ENCODE measurements around the gene TTC9B.

The TTC9B gene

DNA sequence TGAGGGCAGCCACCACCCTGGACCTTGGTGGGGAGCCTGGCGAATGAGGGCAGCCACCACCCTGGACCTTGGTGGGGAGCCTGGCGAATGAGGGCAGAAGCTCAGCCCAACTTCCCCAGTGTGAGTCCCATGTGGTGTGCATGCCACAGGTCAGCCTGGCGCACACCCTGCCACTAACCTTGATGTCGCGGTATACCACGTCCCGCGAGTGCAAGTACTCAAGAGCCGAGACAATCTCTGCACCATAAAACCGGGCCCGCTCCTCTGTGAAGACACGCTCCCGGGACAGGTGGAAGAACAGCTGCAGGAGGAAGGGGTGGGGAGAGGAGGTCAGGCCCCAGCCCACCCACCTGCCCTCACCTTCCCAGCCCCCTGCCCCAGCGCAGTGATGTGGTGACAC lies 19.6 kb upstream of the TTC9B start:
- no peak for DNase-seq
- Histone ChIP-seq H3K27ac (ENCODE audit: insufficient read depth in 1 of 2, low read depth in 1 of 2, low read length in 2 of 2, poor library complexity in 1 of 2, severe bottlenecking in 2 of 2) (no peak overlapping the region), H3K36me3 (ENCODE audit: control insufficient read depth in 4 of 4, insufficient read depth in 4 of 4, low read length in 3 of 4) (peaks cover 23 to 94% (median 71%) of the 10 kb centered on the region in 4 experiments), H3K9me3 (ENCODE audit: control extremely low read depth in 1 of 5, control insufficient read depth in 4 of 5, insufficient read depth in 2 of 5, low read depth in 1 of 5, low read length in 4 of 5) (no peaks in the 10 kb centered on the region), H3K27me3 (replicated peaks in 2 of 5; ENCODE audit: control insufficient read depth in 4 of 5, insufficient read depth in 5 of 5, low read length in 4 of 5) (no peaks in the 10 kb centered on the region), H3K4me3 (ENCODE audit: control insufficient read depth in 1 of 7, extremely low read depth in 1 of 7, insufficient read depth in 4 of 7, low read depth in 2 of 7, low read length in 6 of 7) (no peak overlapping the region), H3K4me1 (ENCODE audit: control extremely low read depth in 1 of 4, control insufficient read depth in 4 of 4, insufficient read depth in 4 of 4, low read length in 3 of 4) (no peaks in the 10 kb centered on the region)
- WGBS (ENCODE audit: insufficient coverage), result 98% methylated on average over 13 of the region's 14 CpGs
- ChIA-PET POLR2A (no interaction called here), CTCF (interaction anchor here (0.6 kb wide), 1 partner anchor 10 kb away, joined by 3 read pairs; no protein-coding TSS in a partner anchor)

DNA sequence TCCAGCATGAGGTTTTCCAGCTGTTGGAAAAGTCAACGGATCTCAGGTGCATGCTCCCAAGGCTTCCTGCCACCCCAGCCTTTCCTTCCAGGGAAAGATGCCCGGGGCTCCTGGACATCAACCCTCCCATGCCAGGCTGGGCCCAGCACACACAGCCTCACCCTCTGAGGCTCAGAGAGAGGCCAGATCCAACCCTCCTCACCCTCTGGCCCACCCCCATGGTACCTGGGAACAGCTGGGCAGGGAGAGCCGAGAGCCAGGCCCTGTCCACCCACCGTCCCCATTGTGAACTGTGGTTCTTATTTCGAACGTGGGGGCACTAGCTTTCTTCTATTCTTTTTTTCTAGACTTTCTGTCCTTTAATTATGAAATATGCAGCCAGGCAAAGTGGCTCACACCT lies 18.2 kb upstream of the TTC9B start:
- no peak overlapping the region for H3K4me3 ChIP-seq (ENCODE audit: control insufficient read depth in 1 of 7, extremely low read depth in 1 of 7, insufficient read depth in 4 of 7, low read depth in 2 of 7, low read length in 6 of 7)

DNA sequence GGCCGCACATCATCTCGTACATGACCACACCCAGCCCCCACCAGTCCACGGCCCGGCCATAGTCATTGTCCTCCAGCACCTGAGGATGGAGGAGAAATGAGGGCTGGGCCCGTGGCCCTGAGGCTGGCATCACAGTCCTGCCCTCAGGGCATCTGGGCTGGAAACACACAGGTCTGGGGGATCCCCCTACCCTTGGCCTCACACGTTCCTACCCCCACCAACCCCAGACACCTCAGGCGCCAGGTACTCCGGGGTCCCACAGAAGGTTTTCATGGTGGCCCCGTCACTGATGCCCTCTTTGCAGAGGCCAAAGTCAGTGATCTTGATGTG lies 17.8 kb upstream of the TTC9B start:
- no peaks in the 10 kb centered on the region for H3K4me1 ChIP-seq (ENCODE audit: control extremely low read depth in 1 of 4, control insufficient read depth in 4 of 4, insufficient read depth in 4 of 4, low read length in 3 of 4)
- no peaks in the 10 kb centered on the region for H3K27me3 ChIP-seq (replicated peaks in 2 of 5; ENCODE audit: control insufficient read depth in 4 of 5, insufficient read depth in 5 of 5, low read length in 4 of 5)
- H3K36me3 ChIP-seq (ENCODE audit: control insufficient read depth in 4 of 4, insufficient read depth in 4 of 4, low read length in 3 of 4), result peaks cover 17 to 82% (median 65%) of the 10 kb centered on the region in 4 experiments
- DNase-seq, result no peak
- WGBS (ENCODE audit: insufficient coverage), result 98% methylated on average over 9 of the region's 9 CpGs
- ChIA-PET POLR2A (no interaction called here), CTCF (interaction anchor here (1.2 to 1.5 kb wide), 3 partner anchors 23 to 96 kb away, joined by 3 to 5 read pairs (median 4); no protein-coding TSS in a partner anchor)
- H3K9me3 ChIP-seq (ENCODE audit: control extremely low read depth in 1 of 5, control insufficient read depth in 4 of 5, insufficient read depth in 2 of 5, low read depth in 1 of 5, low read length in 4 of 5), result no peaks in the 10 kb centered on the region
- H3K4me3 ChIP-seq (ENCODE audit: control insufficient read depth in 1 of 7, extremely low read depth in 1 of 7, insufficient read depth in 4 of 7, low read depth in 2 of 7, low read length in 6 of 7), result no peak overlapping the region
- H3K27ac ChIP-seq (ENCODE audit: insufficient read depth in 1 of 2, low read depth in 1 of 2, low read length in 2 of 2, poor library complexity in 1 of 2, severe bottlenecking in 2 of 2), result no peak overlapping the region

More for the DNA sequence above, 18.2 kb upstream of the TTC9B start:
- no peak for DNase-seq
- WGBS (ENCODE audit: insufficient coverage), result 94% methylated on average over 3 of the region's 6 CpGs
- Histone ChIP-seq H3K4me1 (ENCODE audit: control extremely low read depth in 1 of 4, control insufficient read depth in 4 of 4, insufficient read depth in 4 of 4, low read length in 3 of 4) (no peaks in the 10 kb centered on the region), H3K27ac (ENCODE audit: insufficient read depth in 1 of 2, low read depth in 1 of 2, low read length in 2 of 2, poor library complexity in 1 of 2, severe bottlenecking in 2 of 2) (no peak overlapping the region), H3K27me3 (replicated peaks in 2 of 5; ENCODE audit: control insufficient read depth in 4 of 5, insufficient read depth in 5 of 5, low read length in 4 of 5) (no peaks in the 10 kb centered on the region), H3K36me3 (ENCODE audit: control insufficient read depth in 4 of 4, insufficient read depth in 4 of 4, low read length in 3 of 4) (peaks cover 20 to 85% (median 67%) of the 10 kb centered on the region in 4 experiments), H3K9me3 (ENCODE audit: control extremely low read depth in 1 of 5, control insufficient read depth in 4 of 5, insufficient read depth in 2 of 5, low read depth in 1 of 5, low read length in 4 of 5) (no peaks in the 10 kb centered on the region)
- CTCF ChIA-PET, result interaction anchor here (1.2 to 1.3 kb wide), 2 partner anchors 23 to 90 kb away, joined by 3 to 4 read pairs; no protein-coding TSS in a partner anchor
- POLR2A ChIA-PET, result no interaction called here

DNA sequence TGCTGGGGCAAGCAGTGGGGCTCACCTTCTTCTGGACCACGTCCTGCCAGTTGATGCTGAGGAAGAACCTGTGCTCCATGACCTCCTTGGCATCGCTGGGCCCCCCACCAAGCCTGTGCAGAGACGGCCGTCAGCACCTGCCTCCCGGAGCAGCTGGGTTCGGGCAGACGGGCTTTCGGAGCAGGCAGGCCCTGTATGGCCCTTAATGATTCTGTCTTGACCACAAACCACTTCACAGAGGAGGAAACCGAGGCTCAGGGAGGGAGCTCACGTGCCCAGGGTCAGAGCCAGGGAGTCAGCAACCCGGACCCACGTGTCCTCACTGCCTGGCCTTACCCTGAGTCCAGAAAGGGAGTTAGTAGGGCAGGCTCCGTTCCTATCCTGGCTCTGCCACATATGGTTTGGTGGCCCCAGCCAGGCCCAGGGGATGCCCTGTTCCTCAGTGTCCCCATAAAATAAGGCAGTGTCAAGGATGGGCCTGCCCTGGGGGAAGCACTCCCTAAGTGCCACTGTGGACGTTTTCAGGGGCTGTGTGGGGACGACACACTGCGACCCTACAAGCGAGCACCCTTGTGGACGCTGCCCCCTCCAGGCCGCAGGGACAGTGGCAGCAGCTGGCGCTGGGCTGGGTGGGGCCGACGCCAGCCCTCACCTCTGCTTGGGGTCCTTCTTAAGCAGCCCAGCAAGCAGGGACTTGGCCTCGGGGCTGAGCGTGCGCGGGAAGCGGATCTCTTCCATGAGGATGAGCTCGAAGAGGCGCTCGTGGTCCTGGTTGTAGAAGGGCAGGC lies 17.2 kb upstream of the TTC9B start:
- Histone ChIP-seq H3K36me3 (ENCODE audit: control insufficient read depth in 4 of 4, insufficient read depth in 4 of 4, low read length in 3 of 4) (peaks cover 16 to 77% (median 62%) of the 10 kb centered on the region in 4 experiments), H3K4me1 (ENCODE audit: control extremely low read depth in 1 of 4, control insufficient read depth in 4 of 4, insufficient read depth in 4 of 4, low read length in 3 of 4) (no peaks in the 10 kb centered on the region), H3K9me3 (ENCODE audit: control extremely low read depth in 1 of 5, control insufficient read depth in 4 of 5, insufficient read depth in 2 of 5, low read depth in 1 of 5, low read length in 4 of 5) (no peaks in the 10 kb centered on the region), H3K27me3 (replicated peaks in 2 of 5; ENCODE audit: control insufficient read depth in 4 of 5, insufficient read depth in 5 of 5, low read length in 4 of 5) (no peaks in the 10 kb centered on the region), H3K27ac (ENCODE audit: insufficient read depth in 1 of 2, low read depth in 1 of 2, low read length in 2 of 2, poor library complexity in 1 of 2, severe bottlenecking in 2 of 2) (no peak overlapping the region), H3K4me3 (ENCODE audit: control insufficient read depth in 1 of 7, extremely low read depth in 1 of 7, insufficient read depth in 4 of 7, low read depth in 2 of 7, low read length in 6 of 7) (no peak overlapping the region)
- POLR2A ChIA-PET, result no interaction called here
- WGBS (ENCODE audit: insufficient coverage), result 96% methylated on average over 29 of the region's 30 CpGs
- DNase-seq, result peak in 1 of 3 donors; percentile 21
- CTCF ChIA-PET, result interaction anchor here (1.2 to 1.5 kb wide), 4 partner anchors 11 to 96 kb away, joined by 3 to 7 read pairs (median 4); no protein-coding TSS in a partner anchor

DNA sequence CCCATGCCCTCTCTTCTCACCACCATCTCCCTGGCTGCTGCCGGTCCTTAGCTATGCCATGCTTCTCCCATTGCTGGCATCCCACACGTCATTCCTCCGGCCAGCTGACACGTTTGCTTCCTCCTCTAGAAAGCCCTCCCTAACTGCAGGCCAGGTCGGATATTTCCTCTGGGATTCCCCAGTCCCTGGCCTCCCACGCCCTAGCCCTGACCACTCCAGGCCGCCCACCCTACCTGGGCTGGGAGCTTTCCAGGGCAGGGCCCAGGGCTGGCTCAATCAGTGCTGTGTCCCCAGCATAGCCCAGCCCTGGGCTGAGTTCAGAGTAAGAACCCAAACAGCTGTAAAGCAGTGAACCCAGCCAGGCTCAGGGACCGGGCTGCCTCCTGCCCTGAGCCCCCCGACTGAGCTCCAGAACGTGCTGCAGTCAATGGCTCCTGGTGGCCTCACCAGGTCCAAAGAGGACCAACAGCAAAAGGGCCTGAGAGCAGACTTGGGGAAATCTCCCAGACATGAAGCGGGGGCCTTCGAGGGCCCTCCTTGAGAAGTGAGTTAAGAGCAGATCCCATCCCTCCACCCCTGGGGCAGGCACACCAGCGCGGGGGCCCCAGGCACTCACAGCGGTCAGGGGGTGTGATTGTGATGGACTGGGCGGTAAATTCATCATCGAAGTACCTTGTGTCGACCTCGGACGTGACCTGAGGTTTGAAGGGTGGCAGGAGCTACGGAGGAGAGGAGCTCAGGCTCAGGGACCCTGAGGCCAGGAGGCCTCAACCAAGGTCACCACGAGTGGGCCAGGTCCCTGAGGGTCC lies 16.4 kb upstream of the TTC9B start:
- H3K4me1 ChIP-seq (ENCODE audit: control extremely low read depth in 1 of 4, control insufficient read depth in 4 of 4, insufficient read depth in 4 of 4, low read length in 3 of 4), result no peaks in the 10 kb centered on the region
- DNase-seq, result no peak
- CTCF ChIA-PET, result interaction anchor here (1.2 to 1.5 kb wide), 2 partner anchors 10 to 95 kb away, joined by 5 to 7 read pairs; no protein-coding TSS in a partner anchor
- POLR2A ChIA-PET, result no interaction called here
- WGBS (ENCODE audit: insufficient coverage), result 94% methylated on average over 21 of the region's 22 CpGs
- peaks cover 14 to 69% (median 54%) of the 10 kb centered on the region in 4 experiments for H3K36me3 ChIP-seq (ENCODE audit: control insufficient read depth in 4 of 4, insufficient read depth in 4 of 4, low read length in 3 of 4)
- no peak overlapping the region for H3K27ac ChIP-seq (ENCODE audit: insufficient read depth in 1 of 2, low read depth in 1 of 2, low read length in 2 of 2, poor library complexity in 1 of 2, severe bottlenecking in 2 of 2)
- H3K4me3 ChIP-seq (ENCODE audit: control insufficient read depth in 1 of 7, extremely low read depth in 1 of 7, insufficient read depth in 4 of 7, low read depth in 2 of 7, low read length in 6 of 7), result no peak overlapping the region
- H3K9me3 ChIP-seq (ENCODE audit: control extremely low read depth in 1 of 5, control insufficient read depth in 4 of 5, insufficient read depth in 2 of 5, low read depth in 1 of 5, low read length in 4 of 5), result no peaks in the 10 kb centered on the region
- peaks cover 0 to 3% (median 0%) of the 10 kb centered on the region in 5 experiments for H3K27me3 ChIP-seq (replicated peaks in 2 of 5; ENCODE audit: control insufficient read depth in 4 of 5, insufficient read depth in 5 of 5, low read length in 4 of 5)

DNA sequence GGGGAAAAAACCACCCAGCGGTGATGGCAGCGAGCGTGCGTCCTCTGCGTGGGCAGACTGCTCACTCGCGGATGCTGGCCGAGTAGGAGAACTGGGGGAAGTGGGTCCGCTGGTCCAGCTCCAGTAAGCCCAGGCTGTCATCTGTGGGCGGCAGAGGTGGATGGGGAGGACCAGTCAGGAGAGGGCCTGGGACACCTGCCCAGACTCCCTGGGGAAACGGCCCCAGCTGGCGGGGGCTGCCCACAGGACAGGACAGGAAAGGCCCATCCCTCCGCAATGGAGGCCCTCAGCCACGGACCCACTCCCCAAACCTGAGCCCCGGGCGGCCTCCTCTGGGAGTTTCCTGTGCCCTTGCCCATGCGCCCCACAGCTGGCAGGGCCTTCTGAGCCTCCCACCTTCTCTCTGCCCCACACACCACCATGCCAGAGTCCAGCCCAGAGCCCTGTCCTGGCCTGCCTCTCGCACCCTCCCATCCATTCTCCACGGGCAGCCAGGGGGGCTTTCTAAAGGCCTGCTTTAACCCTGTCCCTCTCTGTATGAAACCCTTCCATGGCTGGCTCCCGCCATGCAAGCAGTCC lies 15.7 kb upstream of the TTC9B start:
- no peak overlapping the region for H3K27ac ChIP-seq (ENCODE audit: insufficient read depth in 1 of 2, low read depth in 1 of 2, low read length in 2 of 2, poor library complexity in 1 of 2, severe bottlenecking in 2 of 2)
- H3K9me3 ChIP-seq (ENCODE audit: control extremely low read depth in 1 of 5, control insufficient read depth in 4 of 5, insufficient read depth in 2 of 5, low read depth in 1 of 5, low read length in 4 of 5), result no peaks in the 10 kb centered on the region
- no peaks in the 10 kb centered on the region for H3K4me1 ChIP-seq (ENCODE audit: control extremely low read depth in 1 of 4, control insufficient read depth in 4 of 4, insufficient read depth in 4 of 4, low read length in 3 of 4)
- ChIA-PET POLR2A (no interaction called here), CTCF (no interaction called here)
- H3K27me3 ChIP-seq (replicated peaks in 2 of 5; ENCODE audit: control insufficient read depth in 4 of 5, insufficient read depth in 5 of 5, low read length in 4 of 5), result peaks cover 0 to 3% (median 0%) of the 10 kb centered on the region in 5 experiments
- DNase-seq, result no peak
- 97% methylated on average over 19 of the region's 20 CpGs for WGBS (ENCODE audit: insufficient coverage)
- no peak overlapping the region for H3K4me3 ChIP-seq (ENCODE audit: control insufficient read depth in 1 of 7, extremely low read depth in 1 of 7, insufficient read depth in 4 of 7, low read depth in 2 of 7, low read length in 6 of 7)
- peaks cover 12 to 62% (median 47%) of the 10 kb centered on the region in 4 experiments for H3K36me3 ChIP-seq (ENCODE audit: control insufficient read depth in 4 of 4, insufficient read depth in 4 of 4, low read length in 3 of 4)
